HepG2 (cell line): ENCODE results near the gene GPC2. TPM values are rescaled to one million over a fixed set of nuclear protein-coding genes. Genes with fewer than 3 reads are reported as not detected.

ENCODE experiments used
- BRD4 ChIP-seq: sonication (generic); formaldehyde crosslinking; IDR thresholded peaks from 2 replicates; pipeline ENCODE4 v1.4.0; 2020; ENCODE audit warnings: missing genetic modification reagents
- EHMT2 ChIP-seq: fragments of 200-600 bp; sonication (generic); IDR thresholded peaks from 2 replicates; pipeline ENCODE4 v1.7.0; 2017; ENCODE audit warnings: antibody characterized with exemption, low read depth, low read length, borderline replicate concordance
- GATAD2A ChIP-seq: IDR thresholded peaks from 2 replicates; pipeline ENCODE4 v1.6.1; 2016
- MAZ ChIP-seq, 2 experiments: sonication (generic) in 1 of 2; formaldehyde crosslinking in 1 of 2; IDR thresholded peaks; 2 replicates each; pipeline versions ENCODE4 v1.5.0 to v1.6.1; 2012 to 2020; ENCODE audit warnings: low read depth in 2 of 2, mild to moderate bottlenecking in 2 of 2, borderline replicate concordance in 1 of 2, improper control_type of control experiment in 1 of 2, low read length in 1 of 2, missing genetic modification reagents in 1 of 2, moderate library complexity in 1 of 2
- NFE2 ChIP-seq: sonication (generic); formaldehyde crosslinking; IDR thresholded peaks from 2 replicates; pipeline ENCODE4 v1.4.0; 2020; ENCODE audit warnings: missing genetic modification reagents
- PHF8 ChIP-seq: sonication (generic); formaldehyde crosslinking; IDR thresholded peaks from 2 replicates; pipeline ENCODE4 v1.5.0; 2020; ENCODE audit warnings: missing genetic modification reagents
- PPARG ChIP-seq: conservative IDR thresholded peaks from 2 replicates; pipeline ENCODE4 v1.6.1; 2016; ENCODE audit warnings: missing biosample characterization, missing genetic modification reagents
- RBAK ChIP-seq: sonication (generic); formaldehyde crosslinking; IDR thresholded peaks from 2 replicates; pipeline ENCODE4 v1.5.1; 2020; ENCODE audit warnings: mild to moderate bottlenecking, missing genetic modification reagents
- SMARCC2 ChIP-seq: fragments of 450-650 bp; IDR thresholded peaks from 2 replicates; pipeline ENCODE4 v1.6.1; 2017; ENCODE audit warnings: antibody characterized with exemption, mild to moderate bottlenecking
- SUZ12 ChIP-seq: fragments of 150-350 bp; IDR thresholded peaks from 2 replicates; pipeline ENCODE4 v1.6.1; 2014; ENCODE audit warnings: low read depth, low read length
- ZFP82 ChIP-seq: sonication (generic); formaldehyde crosslinking; IDR thresholded peaks from 2 replicates; pipeline ENCODE4 v1.5.1; 2020; ENCODE audit warnings: mild to moderate bottlenecking, missing genetic modification reagents, borderline replicate concordance
- ZNF383 ChIP-seq: sonication (generic); formaldehyde crosslinking; IDR thresholded peaks from 2 replicates; pipeline ENCODE4 v1.4.0; 2020; ENCODE audit warnings: missing genetic modification reagents, mild to moderate bottlenecking, borderline replicate concordance
- ZNF720 ChIP-seq: sonication (generic); formaldehyde crosslinking; IDR thresholded peaks from 2 replicates; pipeline ENCODE4 v1.4.0; 2020; ENCODE audit warnings: missing genetic modification reagents
- ZNF776 ChIP-seq: sonication (generic); formaldehyde crosslinking; IDR thresholded peaks from 2 replicates; pipeline ENCODE4 v1.4.0; 2020; ENCODE audit warnings: mild to moderate bottlenecking, missing genetic modification reagents
- ZNF780A ChIP-seq: sonication (generic); formaldehyde crosslinking; IDR thresholded peaks from 2 replicates; pipeline ENCODE4 v1.8.0; 2022; ENCODE audit warnings: mild to moderate bottlenecking, missing genetic modification reagents, moderate library complexity
- ZNF83 ChIP-seq: sonication (generic); formaldehyde crosslinking; IDR thresholded peaks from 2 replicates; pipeline ENCODE4 v1.4.0; 2020; ENCODE audit warnings: missing genetic modification reagents, mild to moderate bottlenecking, borderline replicate concordance
- polyA plus RNA-seq, 8 experiments: library from polyadenylated mRNA; depleted of rRNA in 3 of 8; stranded (reverse) in 7 of 8; unstranded in 1 of 8; fragments of >200 nt; fragmentation: Illumina TruSeq in 4 of 8; extraction: Trizol in 4 of 8; gene quantifications; 2 replicates each; pipeline versions ENCODE4 v1.2.1 to v1.2.3, GENCODE V29; 2011 to 2016; ENCODE audit warnings: low read depth in 4 of 8, missing spikeins in 1 of 8, mixed read lengths in 1 of 8; ENCODE audit not compliant: insufficient read depth in 1 of 8
- total RNA-seq, 5 experiments: library from RNA; depleted of rRNA; stranded (reverse); fragments of >200 nt; fragmentation: Illumina TruSeq; extraction: Trizol; gene quantifications; 2 replicates each; pipeline ENCODE4 v1.2.3, GENCODE V29; 2016; ENCODE audit warnings: low read depth in 1 of 5
- TF ChIP-seq, protein P1 (sequence below): IDR thresholded peaks from 2 replicates; pipeline ENCODE4 v1.6.1; 2016; ENCODE audit warnings: low read depth, missing genetic modification reagents, missing compliant biosample characterization
- TF ChIP-seq, protein P2 (sequence below): sonication (generic); formaldehyde crosslinking; IDR thresholded peaks from 2 replicates; pipeline ENCODE4 v1.4.0; 2020; ENCODE audit warnings: mild to moderate bottlenecking, missing genetic modification reagents, borderline replicate concordance

Gene GPC2
- total and polyA plus RNA-seq, 2 of the 13 experiments (the other 11 are each of a cell fraction or from before 2014, with no cell fraction given), result 0.64 to 0.78 TPM

DNA sequence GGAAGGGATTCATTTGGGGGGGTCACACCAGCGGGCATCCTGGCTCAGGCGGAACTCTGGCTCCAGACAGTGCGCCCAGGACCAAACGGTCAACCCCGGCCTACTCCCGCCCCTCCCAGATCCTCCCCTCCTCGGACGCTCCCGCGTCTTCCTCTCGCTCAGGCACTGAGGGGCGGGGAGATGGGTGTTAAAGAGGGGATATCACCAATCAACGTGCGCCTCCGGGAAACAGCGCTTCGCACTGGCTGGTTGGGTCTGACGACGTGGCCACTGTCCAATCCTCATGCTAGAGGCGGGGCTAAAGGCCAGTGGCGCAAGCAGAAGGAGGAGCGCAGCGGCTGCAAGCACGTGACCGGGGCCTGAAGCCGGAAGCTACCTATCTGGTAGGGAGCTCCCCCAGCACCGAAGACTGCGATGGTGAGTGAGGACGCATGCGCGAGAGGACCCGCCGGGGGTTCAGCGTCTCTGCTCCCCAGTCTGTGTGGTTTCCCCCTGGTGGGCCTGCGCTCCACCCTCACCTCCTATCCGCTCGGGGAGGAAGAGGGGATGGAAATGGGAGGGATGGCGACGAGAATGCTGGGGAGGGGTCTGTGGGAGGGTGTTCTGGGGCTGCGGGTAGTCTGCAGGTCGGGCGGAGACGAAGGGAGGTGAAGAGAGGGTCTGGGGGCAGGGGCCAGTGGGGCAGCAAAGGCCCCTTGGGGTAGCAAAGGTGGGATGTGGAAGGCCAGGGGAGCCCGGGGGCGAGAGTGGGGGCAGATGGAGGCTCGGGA lies 28.4 kb downstream of the GPC2 start, which contains the start of gene LAMTOR4 (continued):
- TF ChIP-seq PPARG (CRISPR knock-in tag) (0 out of 2 replicates have a peak, but pooled peaks have one; percentile 33), PHF8 (peak; percentile 79), SMARCC2 (no peak), EHMT2 (no peak), SUZ12 (no peak), ZNF83 (CRISPR knock-in tag) (0 out of 2 replicates have a peak, but pooled peaks have one; percentile 51), ZFP82 (CRISPR knock-in tag) (no peak), MAZ (IDR thresholded peaks at IDR 0.05; ENCODE audit: borderline replicate concordance, low read depth, low read length) (peak; percentile 78; the same call in 1 of the 2 replicates), MAZ (CRISPR knock-in tag; IDR thresholded peaks at IDR 0.05; ENCODE audit: low read depth) (peak; percentile 50; the same call in 1 of the 2 replicates), ZNF780A (CRISPR knock-in tag) (no peak), ZNF383 (CRISPR knock-in tag) (no peak), NFE2 (no peak), GATAD2A (CRISPR knock-in tag) (0 out of 2 replicates have a peak, but pooled peaks have one; percentile 38), ZNF720 (CRISPR knock-in tag) (no peak), BRD4 (CRISPR knock-in tag) (no peak), RBAK (CRISPR knock-in tag) (no peak), ZNF776 (CRISPR knock-in tag) (0 out of 2 replicates have a peak, but pooled peaks have one; percentile 35)
- TF ChIP-seq, protein P1, sequence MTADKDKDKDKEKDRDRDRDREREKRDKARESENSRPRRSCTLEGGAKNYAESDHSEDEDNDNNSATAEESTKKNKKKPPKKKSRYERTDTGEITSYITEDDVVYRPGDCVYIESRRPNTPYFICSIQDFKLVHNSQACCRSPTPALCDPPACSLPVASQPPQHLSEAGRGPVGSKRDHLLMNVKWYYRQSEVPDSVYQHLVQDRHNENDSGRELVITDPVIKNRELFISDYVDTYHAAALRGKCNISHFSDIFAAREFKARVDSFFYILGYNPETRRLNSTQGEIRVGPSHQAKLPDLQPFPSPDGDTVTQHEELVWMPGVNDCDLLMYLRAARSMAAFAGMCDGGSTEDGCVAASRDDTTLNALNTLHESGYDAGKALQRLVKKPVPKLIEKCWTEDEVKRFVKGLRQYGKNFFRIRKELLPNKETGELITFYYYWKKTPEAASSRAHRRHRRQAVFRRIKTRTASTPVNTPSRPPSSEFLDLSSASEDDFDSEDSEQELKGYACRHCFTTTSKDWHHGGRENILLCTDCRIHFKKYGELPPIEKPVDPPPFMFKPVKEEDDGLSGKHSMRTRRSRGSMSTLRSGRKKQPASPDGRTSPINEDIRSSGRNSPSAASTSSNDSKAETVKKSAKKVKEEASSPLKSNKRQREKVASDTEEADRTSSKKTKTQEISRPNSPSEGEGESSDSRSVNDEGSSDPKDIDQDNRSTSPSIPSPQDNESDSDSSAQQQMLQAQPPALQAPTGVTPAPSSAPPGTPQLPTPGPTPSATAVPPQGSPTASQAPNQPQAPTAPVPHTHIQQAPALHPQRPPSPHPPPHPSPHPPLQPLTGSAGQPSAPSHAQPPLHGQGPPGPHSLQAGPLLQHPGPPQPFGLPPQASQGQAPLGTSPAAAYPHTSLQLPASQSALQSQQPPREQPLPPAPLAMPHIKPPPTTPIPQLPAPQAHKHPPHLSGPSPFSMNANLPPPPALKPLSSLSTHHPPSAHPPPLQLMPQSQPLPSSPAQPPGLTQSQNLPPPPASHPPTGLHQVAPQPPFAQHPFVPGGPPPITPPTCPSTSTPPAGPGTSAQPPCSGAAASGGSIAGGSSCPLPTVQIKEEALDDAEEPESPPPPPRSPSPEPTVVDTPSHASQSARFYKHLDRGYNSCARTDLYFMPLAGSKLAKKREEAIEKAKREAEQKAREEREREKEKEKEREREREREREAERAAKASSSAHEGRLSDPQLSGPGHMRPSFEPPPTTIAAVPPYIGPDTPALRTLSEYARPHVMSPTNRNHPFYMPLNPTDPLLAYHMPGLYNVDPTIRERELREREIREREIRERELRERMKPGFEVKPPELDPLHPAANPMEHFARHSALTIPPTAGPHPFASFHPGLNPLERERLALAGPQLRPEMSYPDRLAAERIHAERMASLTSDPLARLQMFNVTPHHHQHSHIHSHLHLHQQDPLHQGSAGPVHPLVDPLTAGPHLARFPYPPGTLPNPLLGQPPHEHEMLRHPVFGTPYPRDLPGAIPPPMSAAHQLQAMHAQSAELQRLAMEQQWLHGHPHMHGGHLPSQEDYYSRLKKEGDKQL (CRISPR knock-in tag), result no peak
- TF ChIP-seq, protein P2, sequence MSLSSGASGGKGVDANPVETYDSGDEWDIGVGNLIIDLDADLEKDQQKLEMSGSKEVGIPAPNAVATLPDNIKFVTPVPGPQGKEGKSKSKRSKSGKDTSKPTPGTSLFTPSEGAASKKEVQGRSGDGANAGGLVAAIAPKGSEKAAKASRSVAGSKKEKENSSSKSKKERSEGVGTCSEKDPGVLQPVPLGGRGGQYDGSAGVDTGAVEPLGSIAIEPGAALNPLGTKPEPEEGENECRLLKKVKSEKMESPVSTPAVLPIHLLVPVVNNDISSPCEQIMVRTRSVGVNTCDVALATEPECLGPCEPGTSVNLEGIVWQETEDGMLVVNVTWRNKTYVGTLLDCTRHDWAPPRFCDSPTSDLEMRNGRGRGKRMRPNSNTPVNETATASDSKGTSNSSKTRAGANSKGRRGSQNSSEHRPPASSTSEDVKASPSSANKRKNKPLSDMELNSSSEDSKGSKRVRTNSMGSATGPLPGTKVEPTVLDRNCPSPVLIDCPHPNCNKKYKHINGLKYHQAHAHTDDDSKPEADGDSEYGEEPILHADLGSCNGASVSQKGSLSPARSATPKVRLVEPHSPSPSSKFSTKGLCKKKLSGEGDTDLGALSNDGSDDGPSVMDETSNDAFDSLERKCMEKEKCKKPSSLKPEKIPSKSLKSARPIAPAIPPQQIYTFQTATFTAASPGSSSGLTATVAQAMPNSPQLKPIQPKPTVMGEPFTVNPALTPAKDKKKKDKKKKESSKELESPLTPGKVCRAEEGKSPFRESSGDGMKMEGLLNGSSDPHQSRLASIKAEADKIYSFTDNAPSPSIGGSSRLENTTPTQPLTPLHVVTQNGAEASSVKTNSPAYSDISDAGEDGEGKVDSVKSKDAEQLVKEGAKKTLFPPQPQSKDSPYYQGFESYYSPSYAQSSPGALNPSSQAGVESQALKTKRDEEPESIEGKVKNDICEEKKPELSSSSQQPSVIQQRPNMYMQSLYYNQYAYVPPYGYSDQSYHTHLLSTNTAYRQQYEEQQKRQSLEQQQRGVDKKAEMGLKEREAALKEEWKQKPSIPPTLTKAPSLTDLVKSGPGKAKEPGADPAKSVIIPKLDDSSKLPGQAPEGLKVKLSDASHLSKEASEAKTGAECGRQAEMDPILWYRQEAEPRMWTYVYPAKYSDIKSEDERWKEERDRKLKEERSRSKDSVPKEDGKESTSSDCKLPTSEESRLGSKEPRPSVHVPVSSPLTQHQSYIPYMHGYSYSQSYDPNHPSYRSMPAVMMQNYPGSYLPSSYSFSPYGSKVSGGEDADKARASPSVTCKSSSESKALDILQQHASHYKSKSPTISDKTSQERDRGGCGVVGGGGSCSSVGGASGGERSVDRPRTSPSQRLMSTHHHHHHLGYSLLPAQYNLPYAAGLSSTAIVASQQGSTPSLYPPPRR (CRISPR knock-in tag), result 0 out of 2 replicates have a peak, but pooled peaks have one; percentile 1
